HepG2 (cell line): Measurements from ENCODE around the gene NEK6. TPM values are rescaled to one million over a fixed set of nuclear protein-coding genes. Genes with fewer than 3 reads are reported as not detected.
A peak's percentile ranks its signal among the peaks of the same experiment; 100 is the strongest.

Experiments used
- ATAC-seq: fragments of 200-7000 bp; cut with Tn5 transposase; 3 replicates; pipeline ENCODE4 v1.9.1; 2020; ENCODE audit warnings: mild to moderate bottlenecking, moderate library complexity
- BruUV-seq: library from RNA; stranded (reverse); fragments of 400-500 nt; replicated peaks from 2 replicates; lab custom pipeline; 2021; lab: Mats Ljungman, UMichigan
- CTCF ChIA-PET: fragments of 300-600 bp; formaldehyde crosslinking; extraction: SDS; loops from one replicate; lab custom pipeline; 2021; ENCODE audit warnings: low total read pairs, inconsistent platforms, low intra/inter-chr PET ratio; lab: Yijun Ruan, JAX
- POLR2A ChIA-PET: fragments of 350-600 bp; sonication (Branson Sonifier 250); formaldehyde crosslinking; loops from one replicate; lab custom pipeline; 2020; ENCODE audit warnings: antibody characterized with exemption, inconsistent platforms; lab: Yijun Ruan, JAX
- DNase-seq: peaks from one replicate; pipeline ENCODE4 v3.0.0-alpha.2; 2015; ENCODE audit warnings: low spot score
- FAIRE-seq: peaks from 3 replicates; lab custom pipeline; 2011; peaks lifted over from hg19 to GRCh38; lab: Jason Lieb, UNC
- H2AFZ ChIP-seq: one replicate; pipeline ENCODE4 v1.6.1; 2011; ENCODE audit warnings: low read length, inconsistent platforms
- H3K27ac ChIP-seq: fragments of 300-600 bp; 3 replicates; pipeline ENCODE4 v1.8.0; 2011; ENCODE audit warnings: mixed run types, mild to moderate bottlenecking, mixed read lengths, low read length, inconsistent platforms; ENCODE audit not compliant: insufficient read depth; ENCODE audit errors: extremely low read length
- H3K27me3 ChIP-seq, 2 experiments: fragments of 200-600 bp in 1 of 2; 2 replicates in 1 of 2; 3 replicates in 1 of 2; pipeline versions ENCODE4 v1.6.0 to v1.8.0; 2011; ENCODE audit warnings: low read length in 2 of 2, mild to moderate bottlenecking in 2 of 2, moderate library complexity in 2 of 2, inconsistent platforms in 1 of 2; ENCODE audit not compliant: insufficient read depth in 2 of 2, control insufficient read depth in 1 of 2
- H3K36me3 ChIP-seq, 2 experiments: fragments of 200-600 bp in 1 of 2; replicated peaks in 1 of 2; 2 replicates in 1 of 2; 3 replicates in 1 of 2; pipeline versions ENCODE4 v1.5.1 to v1.8.0; 2011; ENCODE audit warnings: low read length in 2 of 2, inconsistent platforms in 1 of 2; ENCODE audit not compliant: insufficient read depth in 2 of 2, control insufficient read depth in 1 of 2
- H3K4me1 ChIP-seq: 2 replicates; pipeline ENCODE4 v1.5.1; 2012; ENCODE audit warnings: low read length, inconsistent platforms; ENCODE audit not compliant: insufficient read depth
- H3K4me2 ChIP-seq: 2 replicates; pipeline ENCODE4 v1.6.0; 2011; ENCODE audit warnings: low read depth, low read length, inconsistent platforms
- H3K4me3 ChIP-seq, 3 experiments: fragments of 200-600 bp in 1 of 3; sonication (generic), shearing (Covaris generic) in 1 of 3; replicated peaks in 1 of 3; 2 replicates each; pipeline ENCODE4 v1.5.1; 2011 to 2016; ENCODE audit warnings: low read length in 3 of 3, inconsistent platforms in 2 of 3, low read depth in 2 of 3, mild to moderate bottlenecking in 2 of 3, control low read depth in 1 of 3, mixed read lengths in 1 of 3; ENCODE audit not compliant: insufficient read depth in 1 of 3
- H3K79me2 ChIP-seq: one replicate; pipeline ENCODE4 v1.6.1; 2011; ENCODE audit warnings: low read length, inconsistent platforms; ENCODE audit not compliant: insufficient read depth
- H3K9ac ChIP-seq: 2 replicates; pipeline ENCODE4 v1.6.0; 2011; ENCODE audit warnings: mild to moderate bottlenecking, low read depth, low read length, inconsistent platforms; ENCODE audit not compliant: insufficient read depth
- H3K9me3 ChIP-seq: 2 replicates; pipeline ENCODE4 v1.5.1; 2012; ENCODE audit warnings: mild to moderate bottlenecking, low read length
- H4K20me1 ChIP-seq: 2 replicates; pipeline ENCODE4 v1.6.0; 2011; ENCODE audit warnings: inconsistent platforms, mild to moderate bottlenecking, low read length, moderate library complexity; ENCODE audit not compliant: insufficient read depth
- FOSL2 ChIP-seq: sonication (generic); formaldehyde crosslinking; IDR thresholded peaks from 2 replicates; pipeline ENCODE4 v1.4.0; 2020; ENCODE audit warnings: missing genetic modification reagents
- NFRKB ChIP-seq: fragments of 450-650 bp; IDR thresholded peaks from 2 replicates; pipeline ENCODE4 v1.6.1; 2017
- TEAD3 ChIP-seq: optimal IDR thresholded peaks from 2 replicates; pipeline ENCODE3; 2016; ENCODE audit warnings: borderline replicate concordance
- ZBTB33 ChIP-seq: sonication (generic); formaldehyde crosslinking; IDR thresholded peaks from 2 replicates; pipeline ENCODE4 v1.4.0; 2020; ENCODE audit warnings: missing genetic modification reagents
- ZKSCAN1 ChIP-seq: fragments of 150-350 bp; IDR thresholded peaks from 2 replicates; pipeline ENCODE4 v1.6.1; 2014; ENCODE audit warnings: low read length
- ZNF44 ChIP-seq: sonication (generic); formaldehyde crosslinking; IDR thresholded peaks from 2 replicates; pipeline ENCODE4 v1.5.1; 2020; ENCODE audit warnings: mild to moderate bottlenecking, missing genetic modification reagents
- ZNF556 ChIP-seq: sonication (generic); formaldehyde crosslinking; IDR thresholded peaks from 2 replicates; pipeline ENCODE4 v1.4.0; 2020; ENCODE audit warnings: mild to moderate bottlenecking, missing genetic modification reagents, borderline replicate concordance
- ZNF747 ChIP-seq: sonication (generic); formaldehyde crosslinking; IDR thresholded peaks from 2 replicates; pipeline ENCODE4 v1.8.1; 2023; ENCODE audit warnings: missing genetic modification reagents, mild to moderate bottlenecking, borderline replicate concordance
- ZNF841 ChIP-seq: sonication (generic); formaldehyde crosslinking; IDR thresholded peaks from 2 replicates; pipeline ENCODE4 v1.8.1; 2023; ENCODE audit warnings: missing genetic modification reagents, borderline replicate concordance
- WGBS: methylation state at CpG from one replicate; pipeline ENCODE4 v1.1.6; 2017; ENCODE audit warnings: low lambda C conversion rate; 5-methylcytosine and 5-hydroxymethylcytosine counted together
- in situ Hi-C: cut with HindIII; loops from 2 replicates; pipeline ENCODE4 v1.10.0; 2017; ENCODE audit warnings: low pct_unique_long_range_greater_than_20kb; ENCODE audit not compliant: extremely low pct_ligation_motif_present
- intact Hi-C: fragments of 100-400 bp; cut with micrococcal nuclease; formaldehyde crosslinking; loops from one replicate; pipeline ENCODE4 v1.10.0; 2022; ENCODE audit not compliant: unreplicated experiment
- polyA plus RNA-seq, 8 experiments: library from polyadenylated mRNA; depleted of rRNA in 3 of 8; stranded (reverse) in 7 of 8; unstranded in 1 of 8; fragments of >200 nt; fragmentation: Illumina TruSeq in 4 of 8; extraction: Trizol in 4 of 8; gene quantifications; 2 replicates each; pipeline versions ENCODE4 v1.2.1 to v1.2.3, GENCODE V29; 2011 to 2016; ENCODE audit warnings: low read depth in 4 of 8, missing spikeins in 1 of 8, mixed read lengths in 1 of 8; ENCODE audit not compliant: insufficient read depth in 1 of 8
- total RNA-seq, 5 experiments: library from RNA; depleted of rRNA; stranded (reverse); fragments of >200 nt; fragmentation: Illumina TruSeq; extraction: Trizol; gene quantifications; 2 replicates each; pipeline ENCODE4 v1.2.3, GENCODE V29; 2016; ENCODE audit warnings: low read depth in 1 of 5

Gene NEK6
- total and polyA plus RNA-seq, 2 of the 13 experiments (the other 11 are each of a cell fraction or from before 2014, with no cell fraction given), result 30.4 to 119 TPM

- Histone ChIP-seq H3K36me3 (peaks cover 34 to 47% of the 10 kb centered on the region in 2 experiments; a peak in 4 of 5 replicates), H3K27me3 (no peaks in the 10 kb centered on the region), H3K9ac (no peak overlapping the region), H3K27ac (no peak overlapping the region), H2AFZ (no peak overlapping the region), H3K4me3 (no peak overlapping the region), H3K4me1 (no peaks in the 10 kb centered on the region), H3K4me2 (no peak overlapping the region), H3K79me2 (peaks cover 11% of the 10 kb centered on the region), H3K9me3 (no peaks in the 10 kb centered on the region), H4K20me1 (peaks cover 34% of the 10 kb centered on the region; the same call in 1 of the 2 replicates)
- intact Hi-C loops (no loop called here), in situ Hi-C loops (no loop called here)
- ChIA-PET POLR2A (no interaction called here), CTCF (no interaction called here)
- no TSS peak for BruUV-seq
- FAIRE-seq (no peak), DNase-seq (peak; percentile 39), ATAC-seq (no peak; the same call in 2 of the 3 replicates)
- 96% methylated on average over 10 of the region's 15 CpGs for WGBS
- TF ChIP-seq ZNF841, result no peak
- peak; percentile 74; the same call in 1 of the 2 replicates for TF ChIP-seq ZBTB33 (CRISPR knock-in tag)
- peak; percentile 81 for TF ChIP-seq FOSL2 (CRISPR knock-in tag)
- TF ChIP-seq TEAD3 (CRISPR knock-in tag), result peak; percentile 35
- TF ChIP-seq NFRKB, result no peak
- no peak for TF ChIP-seq ZNF44 (CRISPR knock-in tag)
- TF ChIP-seq ZNF556 (CRISPR knock-in tag), result no peak
- peak; percentile 94 for TF ChIP-seq ZKSCAN1
- TF ChIP-seq ZNF747 (CRISPR knock-in tag), result no peak
Observed at GRCh38 chr9:124309667-124310084, 51.9 kb downstream of the NEK6 start.
